HG03521 (cell line): Measurements from ENCODE around the gene BRMS1L.
"Not testable (repeated sequence)": the region's sequence is repeated elsewhere in the genome, so short reads cannot be mapped to it uniquely, and the experiment has no call there.

Experiments used
- ATAC-seq: cut with Tn5 transposase; IDR thresholded peaks from one replicate; pipeline ENCODE4 v1.9.1; 2021; ENCODE audit warnings: mild to moderate bottlenecking, moderate library complexity; ENCODE audit not compliant: unreplicated experiment

The BRMS1L gene

DNA sequence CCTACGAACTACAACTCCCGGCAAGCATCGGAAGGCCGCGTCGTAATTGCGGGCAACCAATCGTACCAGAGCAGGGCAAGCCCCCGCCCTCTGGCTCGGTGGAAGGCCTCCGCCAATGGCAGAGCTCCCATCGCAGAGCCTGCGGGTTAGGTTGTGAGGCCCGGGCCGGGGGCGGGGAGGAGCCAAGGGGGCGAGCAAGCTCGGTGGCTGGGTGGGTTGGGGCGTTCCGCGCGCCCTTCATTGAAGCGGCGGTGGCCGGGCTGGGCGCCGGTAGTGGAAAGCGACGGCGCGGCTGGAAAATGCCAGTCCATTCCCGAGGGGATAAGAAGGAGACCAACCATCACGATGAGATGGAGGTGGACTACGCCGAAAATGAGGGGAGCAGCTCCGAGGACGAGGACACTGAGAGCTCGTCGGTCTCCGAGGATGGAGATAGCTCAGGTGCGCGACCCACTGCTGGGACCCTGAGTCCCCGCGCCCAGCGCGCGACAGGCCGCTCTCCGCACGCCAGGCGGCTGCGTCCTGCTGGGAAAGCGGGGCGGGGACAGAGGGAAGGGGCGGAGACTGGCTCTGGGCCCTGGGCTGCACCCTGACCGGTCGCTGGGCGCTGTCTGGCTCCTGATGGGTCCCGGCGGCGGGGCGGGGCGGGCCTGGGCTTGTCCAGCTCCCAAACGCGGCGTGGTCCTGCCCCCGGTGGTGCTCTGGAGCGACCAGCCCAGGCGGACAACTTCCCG is at the start of gene BRMS1L:
BRMS1L (plus strand) TSS at position 121 of the 734 bp plus-strand sequence; CDS start at position 300, 179 bp downstream.
- peak; percentile 97 for ATAC-seq

DNA sequence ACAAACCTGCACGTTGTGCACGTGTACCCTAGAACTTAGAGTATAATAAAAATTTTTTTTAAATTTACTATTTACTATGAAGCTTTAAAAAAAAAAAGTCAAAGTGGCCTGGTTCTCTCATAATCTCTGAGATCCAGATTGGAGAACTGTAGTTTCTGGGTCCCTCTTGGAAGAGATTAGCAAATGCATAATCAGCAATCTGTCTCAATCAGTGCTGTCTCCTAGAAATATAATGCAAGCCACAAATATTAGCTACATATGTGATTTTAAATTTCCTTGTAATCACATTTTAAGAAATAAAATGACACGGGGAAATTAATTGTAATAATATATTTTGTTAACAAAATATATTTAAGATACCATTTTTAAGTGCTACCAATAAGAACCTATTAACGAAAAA is 49.3 kb upstream of the BRMS1L start:
- no peak for ATAC-seq

DNA sequence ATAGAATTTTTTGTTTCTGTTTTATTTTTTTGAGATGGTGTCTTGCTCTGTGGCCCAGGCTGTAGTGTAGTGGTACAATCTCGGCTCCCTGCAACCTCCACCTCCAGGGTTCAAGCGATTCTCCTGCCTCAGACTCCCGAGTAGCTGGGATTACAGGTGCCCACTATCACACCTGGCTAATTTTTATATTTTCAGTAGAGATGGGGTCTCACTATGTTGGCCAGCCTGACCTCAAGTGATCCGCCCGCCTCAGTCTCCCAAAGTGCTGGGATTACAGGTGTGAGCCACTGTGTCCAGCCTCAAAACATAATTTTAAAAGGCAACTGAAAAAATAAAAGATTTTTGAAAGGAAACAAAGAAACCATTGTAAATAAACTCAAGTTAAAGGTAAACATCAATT is 48.6 kb upstream of the BRMS1L start:
- ATAC-seq = not testable (repeated sequence)

DNA sequence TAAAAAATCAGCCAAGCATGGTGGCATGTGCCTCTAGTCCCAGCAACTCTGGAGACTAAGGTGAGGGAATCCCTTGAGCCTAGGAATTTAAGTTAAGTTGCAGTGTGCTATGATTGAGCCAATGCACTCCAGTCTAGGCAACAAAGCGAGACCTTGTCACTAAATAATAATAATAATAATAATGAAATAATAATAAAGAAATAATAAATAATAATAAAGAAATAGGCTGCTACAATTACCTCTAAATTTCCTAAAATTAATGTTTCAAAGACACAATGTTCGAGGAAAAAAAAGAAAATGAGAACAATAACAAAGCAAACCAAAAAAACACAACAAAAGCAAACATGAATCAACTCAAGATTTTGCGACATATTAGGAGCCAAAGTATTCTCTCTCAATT is 46.8 kb upstream of the BRMS1L start:
- ATAC-seq = no peak

DNA sequence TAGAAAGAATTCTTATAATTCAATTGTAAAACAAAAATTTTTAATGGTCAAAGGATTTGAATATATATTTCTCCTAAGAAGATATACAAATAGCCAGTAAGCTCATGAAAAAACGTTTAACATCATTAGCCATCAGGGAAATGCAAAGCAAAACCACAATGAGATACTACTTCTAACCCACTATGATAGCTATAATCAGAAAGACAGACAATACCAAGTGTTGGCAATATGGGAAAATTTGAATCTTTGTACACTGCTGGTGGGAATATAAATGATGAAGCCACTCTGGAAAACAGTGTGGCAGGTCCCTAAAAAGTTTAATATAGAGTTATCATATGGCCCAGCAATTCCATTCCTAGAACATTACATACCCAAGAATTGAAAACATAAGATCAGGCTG is 42.4 kb upstream of the BRMS1L start:
- no peak for ATAC-seq

GRCh38 chr14:35786856-35787255 is 39.3 kb upstream of the BRMS1L start:
- ATAC-seq = no peak

GRCh38 chr14:35789651-35790050 is 36.5 kb upstream of the BRMS1L start:
- no peak for ATAC-seq

GRCh38 chr14:35797796-35798195 is 28.3 kb upstream of the BRMS1L start:
- no peak for ATAC-seq

- no peak for ATAC-seq
These were observed 19.9 kb upstream of the BRMS1L start for GRCh38 chr14:35806006-35806907.

- ATAC-seq = no peak
These were observed 18.8 kb upstream of the BRMS1L start for GRCh38 chr14:35807131-35807961.

- no peak for ATAC-seq
These were observed 18.0 kb upstream of the BRMS1L start for GRCh38 chr14:35808076-35808637.

DNA sequence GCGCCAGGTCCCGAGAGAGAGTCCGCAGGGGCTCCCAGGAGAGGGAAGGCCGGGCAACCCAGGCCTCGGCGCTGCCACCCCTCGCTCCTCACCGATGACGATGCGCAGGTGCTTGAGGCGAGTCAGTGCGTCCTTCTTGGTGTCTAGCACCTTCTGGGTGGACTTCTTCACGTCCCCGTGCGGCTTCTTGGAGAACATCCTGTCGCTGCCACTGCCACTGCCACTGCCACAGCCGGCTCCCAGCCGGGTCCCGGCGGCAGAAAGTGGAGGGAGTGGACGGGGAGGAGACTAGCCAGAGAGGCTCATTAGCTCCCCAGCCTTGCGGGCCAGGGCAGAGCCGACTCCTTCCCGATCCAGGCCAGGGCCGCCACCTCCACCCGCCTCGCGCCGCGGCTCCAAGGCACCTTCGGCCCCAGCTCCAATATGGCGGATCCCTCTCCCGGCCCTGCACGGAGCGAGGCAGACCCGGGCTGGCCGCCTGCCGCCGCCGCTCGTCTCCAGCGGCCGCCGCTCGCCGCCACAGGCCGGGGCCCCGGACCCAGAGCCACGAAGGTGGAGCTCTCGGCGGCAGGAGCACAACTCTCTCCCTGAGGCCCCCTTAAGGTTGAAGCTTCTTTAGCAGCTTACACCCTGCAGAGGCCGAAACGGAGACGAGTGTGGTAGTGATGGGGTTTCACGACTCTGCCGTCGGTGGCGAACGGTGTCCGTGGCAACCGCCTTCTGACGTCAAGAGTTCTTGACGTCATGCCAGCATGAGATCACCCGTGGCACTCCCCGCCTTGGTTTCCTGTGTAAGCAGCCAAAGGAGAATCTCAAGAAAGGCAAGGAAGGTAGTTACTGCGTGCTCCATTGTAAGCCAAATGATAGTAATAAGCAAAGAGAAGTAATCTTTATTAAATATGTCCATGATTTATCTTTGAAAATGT is 17.2 kb upstream of the BRMS1L start, which contains the start of gene RALGAPA1:
RALGAPA1 (minus strand) TSS at position 658 of the 926 bp plus-strand sequence; CDS start at position 198, 460 bp downstream.
- peak; percentile 98 for ATAC-seq

DNA sequence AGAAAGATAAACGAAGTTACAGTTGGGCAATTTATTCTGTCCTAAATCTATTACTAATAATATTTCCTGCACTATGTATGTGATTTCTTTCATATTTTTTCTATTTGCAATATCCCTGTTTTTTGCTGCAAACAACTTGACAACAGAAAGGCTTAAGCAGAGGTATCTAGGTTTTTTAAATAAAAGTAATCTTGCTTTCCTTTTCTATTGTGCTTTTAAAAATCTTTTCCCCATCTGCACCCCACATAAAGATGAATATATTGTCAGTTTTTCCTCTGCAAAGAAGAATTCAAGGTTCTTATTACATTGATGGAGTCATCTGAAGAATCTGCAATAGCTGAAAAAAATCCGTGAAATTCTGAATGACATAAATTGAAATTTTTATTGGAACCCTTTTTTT is 16.5 kb upstream of the BRMS1L start:
- ATAC-seq = no peak

DNA sequence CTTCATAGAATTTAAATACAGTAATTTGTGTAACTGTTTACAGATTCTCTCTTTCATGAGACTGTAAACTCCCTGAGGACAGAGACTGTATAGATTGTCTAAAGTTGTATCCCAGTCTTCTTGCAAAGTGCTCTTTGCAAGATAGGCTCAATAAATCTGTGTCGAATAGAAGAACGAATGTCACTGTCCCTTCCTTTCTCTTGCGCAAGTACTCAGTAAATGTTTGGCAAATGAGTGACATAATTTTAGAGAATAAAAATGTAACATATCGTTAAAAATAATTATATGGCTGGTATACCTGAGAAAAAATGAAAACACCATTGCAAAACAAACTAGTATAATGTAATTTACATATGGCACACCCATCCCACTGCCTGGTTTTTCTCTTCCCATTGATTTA is 15.2 kb upstream of the BRMS1L start:
- ATAC-seq = no peak

GRCh38 chr14:35814371-35815005 is 11.7 kb upstream of the BRMS1L start:
- peak; percentile 72 for ATAC-seq

- no peak for ATAC-seq
These were observed 7.6 kb upstream of the BRMS1L start for GRCh38 chr14:35818346-35819115.

- ATAC-seq = no peak
These were observed 6.3 kb upstream of the BRMS1L start for GRCh38 chr14:35819591-35820540.
